GM12878 (cell line): ENCODE measurements around the gene HIC1. TPM values are rescaled to one million over a fixed set of nuclear protein-coding genes. Genes with fewer than 3 reads are reported as not detected.

Experiments used
- ATF3 ChIP-seq: IDR thresholded peaks from 2 replicates; pipeline ENCODE4 v1.6.1; 2011; ENCODE audit warnings: low read depth, mild to moderate bottlenecking, low read length, moderate library complexity, borderline replicate concordance; ENCODE audit errors: extremely low read depth
- BCL11A ChIP-seq: IDR thresholded peaks from 2 replicates; pipeline ENCODE4 v1.6.1; 2011; ENCODE audit warnings: low read depth, low read length
- EGR1 ChIP-seq, 2 experiments: IDR thresholded peaks; 1 replicate in 1 of 2; 2 replicates in 1 of 2; pipeline ENCODE4 v1.6.1; 2011 to 2012; ENCODE audit warnings: low read depth in 2 of 2, low read length in 2 of 2, borderline replicate concordance in 1 of 2, mild to moderate bottlenecking in 1 of 2, moderate library complexity in 1 of 2
- EZH2 ChIP-seq: IDR thresholded peaks from 2 replicates; pipeline ENCODE4 v1.6.1; 2012; ENCODE audit warnings: low read depth, mild to moderate bottlenecking, control low read depth, inconsistent platforms, low read length, borderline replicate concordance; ENCODE audit not compliant: control insufficient read depth
- HDAC6 ChIP-seq: fragments of 200-600 bp; sonication (generic); IDR thresholded peaks from one replicate; pipeline ENCODE4 v1.8.0; 2017; ENCODE audit warnings: antibody characterized with exemption; ENCODE audit not compliant: unreplicated experiment
- HSF1 ChIP-seq: fragments of 150-350 bp; IDR thresholded peaks from 2 replicates; pipeline ENCODE4 v1.6.1; 2014; ENCODE audit warnings: mild to moderate bottlenecking, low read depth, low read length
- IKZF2 ChIP-seq, 2 experiments: fragments of 450-650 bp; IDR thresholded peaks; 2 replicates each; pipeline ENCODE4 v1.6.1; 2017; ENCODE audit warnings: mild to moderate bottlenecking in 2 of 2, moderate library complexity in 2 of 2
- JUNB ChIP-seq: IDR thresholded peaks from 2 replicates; pipeline ENCODE4 v1.6.1; 2016; ENCODE audit warnings: antibody characterized with exemption, mild to moderate bottlenecking
- JUND ChIP-seq: IDR thresholded peaks from 2 replicates; pipeline ENCODE4 v1.6.1; 2012; ENCODE audit warnings: low read depth, mild to moderate bottlenecking, low read length, improper control_type of control experiment, moderate library complexity
- MTA3 ChIP-seq: IDR thresholded peaks from 2 replicates; pipeline ENCODE4 v1.6.1; 2012; ENCODE audit warnings: low read length, inconsistent platforms, borderline replicate concordance
- PKNOX1 ChIP-seq: fragments of 450-650 bp; IDR thresholded peaks from 2 replicates; pipeline ENCODE4 v1.6.1; 2016; ENCODE audit warnings: mild to moderate bottlenecking
- SP1 ChIP-seq: IDR thresholded peaks from one replicate; pipeline ENCODE4 v1.6.1; 2011; ENCODE audit warnings: low read depth, low read length
- ZNF274 ChIP-seq: IDR thresholded peaks from one replicate; pipeline ENCODE4 v1.8.0; 2011; ENCODE audit not compliant: insufficient read length, insufficient read depth
- ZNF592 ChIP-seq: fragments of 450-650 bp; IDR thresholded peaks from 2 replicates; pipeline ENCODE4 v1.6.1; 2017; ENCODE audit warnings: mild to moderate bottlenecking, moderate library complexity
- ZNF687 ChIP-seq: fragments of 450-650 bp; IDR thresholded peaks from 2 replicates; pipeline ENCODE4 v1.6.1; 2017; ENCODE audit warnings: mild to moderate bottlenecking, moderate library complexity
- polyA plus RNA-seq, 11 experiments: library from polyadenylated mRNA; depleted of rRNA in 4 of 11; unstranded in 6 of 11; stranded (reverse) in 5 of 11; fragments of >200 nt; fragmentation: Nextera tagmentation in 4 of 11; fragmentation: Illumina TruSeq in 1 of 11; extraction: Ambion mirVana in 4 of 11; extraction: Trizol in 1 of 11; gene quantifications; 1 replicate in 1 of 11; 2 replicates in 10 of 11; pipeline versions ENCODE4 v1.2.1 to v1.2.3, GENCODE V29; 2011 to 2016; ENCODE audit warnings: inconsistent platforms in 2 of 11, missing spikeins in 2 of 11, low read depth in 1 of 11
- total RNA-seq, 4 experiments: library from RNA; depleted of rRNA in 3 of 4; stranded (reverse); fragments of >200 nt in 3 of 4; fragmentation: Illumina TruSeq in 1 of 4; extraction: Trizol in 1 of 4; gene quantifications; 2 replicates each; pipeline versions ENCODE4 v1.2.1 to v1.2.3, GENCODE V29; 2013 to 2021
- TF ChIP-seq, protein P1 (sequence below): IDR thresholded peaks from 2 replicates; pipeline ENCODE4 v1.6.1; 2011; ENCODE audit warnings: low read depth, low read length, improper control_type of control experiment, borderline replicate concordance

The HIC1 gene
- total and polyA plus RNA-seq, 10 of the 15 experiments (the other 5 are each of a cell fraction or from before 2014, with no cell fraction given) = 0.11 to 61.1 (median 4.9) TPM

DNA sequence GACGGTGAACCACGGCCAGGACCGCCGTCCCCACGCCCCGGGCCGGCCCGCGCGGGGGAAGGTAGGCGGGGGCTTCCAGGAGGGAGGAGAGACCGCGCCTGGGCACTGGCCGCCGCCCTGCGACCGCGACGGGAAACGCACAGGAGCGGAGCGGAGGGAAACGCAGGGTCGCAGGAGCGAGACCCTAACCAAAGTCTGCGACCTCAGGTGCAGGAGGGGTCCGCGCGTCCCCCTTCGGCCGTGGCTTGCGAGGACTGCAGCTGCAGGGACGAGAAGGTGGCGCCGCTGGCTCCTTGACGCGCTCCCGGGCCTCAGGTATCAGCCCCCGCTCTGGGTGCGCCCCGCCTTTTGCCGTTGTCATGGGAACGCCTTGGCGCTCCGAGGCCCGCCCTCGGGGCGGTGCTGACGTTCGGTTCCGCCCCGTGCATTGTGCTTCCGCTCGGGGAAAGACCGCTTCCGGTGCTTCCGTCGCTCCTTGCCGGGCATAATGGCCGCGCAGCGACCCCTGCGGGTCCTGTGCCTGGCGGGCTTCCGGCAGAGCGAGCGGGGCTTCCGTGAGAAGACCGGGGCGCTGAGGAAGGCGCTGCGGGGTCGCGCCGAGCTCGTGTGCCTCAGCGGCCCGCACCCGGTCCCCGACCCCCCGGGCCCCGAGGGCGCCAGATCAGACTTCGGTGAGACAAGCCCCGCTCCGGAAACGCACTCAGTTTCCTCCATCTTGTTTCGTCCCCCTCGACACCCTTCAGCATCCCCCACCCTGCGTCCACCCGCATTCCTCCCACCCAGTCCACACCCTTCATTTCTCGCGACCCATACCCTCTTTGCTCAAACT is 13.1 kb upstream of the HIC1 start, which contains the start of gene OVCA2 (continued):
- TF ChIP-seq ZNF274 (no peak), EZH2 (no peak), PKNOX1 (peak; percentile 64; the same call in 1 of the 2 replicates), BCL11A (no peak), MTA3 (no peak; the same call in 1 of the 2 replicates), EGR1 (IDR thresholded peaks at IDR 0.05; ENCODE audit: borderline replicate concordance in 1 of 2, low read depth in 2 of 2, low read length in 2 of 2) (peak in 1 of 2 experiments; percentile 61; a peak in 1 of 3 replicates), HSF1 (no peak), ZNF592 (no peak), ATF3 (no peak), JUND (no peak), ZNF687 (peak; percentile 54; the same call in 1 of the 2 replicates), SP1 (peak; percentile 88), HDAC6 (no peak), IKZF2 (IDR thresholded peaks at IDR 0.05) (no peak; a peak in 1 of 4 replicates), JUNB (no peak)
- TF ChIP-seq, protein P1, sequence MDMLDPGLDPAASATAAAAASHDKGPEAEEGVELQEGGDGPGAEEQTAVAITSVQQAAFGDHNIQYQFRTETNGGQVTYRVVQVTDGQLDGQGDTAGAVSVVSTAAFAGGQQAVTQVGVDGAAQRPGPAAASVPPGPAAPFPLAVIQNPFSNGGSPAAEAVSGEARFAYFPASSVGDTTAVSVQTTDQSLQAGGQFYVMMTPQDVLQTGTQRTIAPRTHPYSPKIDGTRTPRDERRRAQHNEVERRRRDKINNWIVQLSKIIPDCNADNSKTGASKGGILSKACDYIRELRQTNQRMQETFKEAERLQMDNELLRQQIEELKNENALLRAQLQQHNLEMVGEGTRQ = no peak; the same call in 1 of the 2 replicates
